Neural cell (in vitro differentiated cells): Measurements from ENCODE around the gene TANGO6. TPM values are rescaled to one million over a fixed set of nuclear protein-coding genes. Genes with fewer than 3 reads are reported as not detected.
A peak's percentile ranks its signal among the peaks of the same experiment; 100 is the strongest.

Experiments used
- H2AFZ ChIP-seq: fragments of 200-600, 300-800 bp; sonication (generic), shearing (Covaris generic); 2 replicates; pipeline ENCODE4 v1.6.0; 2014; ENCODE audit warnings: low read depth, mild to moderate bottlenecking, antibody characterized with exemption, low read length, moderate library complexity
- H3F3A ChIP-seq: fragments of 200-600 bp; shearing (Covaris generic); 2 replicates; pipeline ENCODE4 v1.6.1; 2016; ENCODE audit warnings: mild to moderate bottlenecking, moderate library complexity, mixed read lengths, antibody characterized with exemption, low read length; ENCODE audit not compliant: insufficient read depth, poor library complexity, severe bottlenecking
- H3K27ac ChIP-seq: fragments of 200-600, 300-800 bp; sonication (generic), shearing (Covaris generic); 2 replicates; pipeline ENCODE4 v1.5.1; 2014; ENCODE audit warnings: mild to moderate bottlenecking, low read length, moderate library complexity
- H3K27me3 ChIP-seq: fragments of 300-800, 200-600 bp; sonication (generic), shearing (Covaris generic); 2 replicates; pipeline ENCODE4 v1.6.0; 2014; ENCODE audit warnings: mild to moderate bottlenecking, low read depth, low read length, moderate library complexity; ENCODE audit not compliant: insufficient read depth
- H3K36me3 ChIP-seq: fragments of 300-800, 200-600 bp; sonication (generic), shearing (Covaris generic); 2 replicates; pipeline ENCODE4 v1.5.1; 2014; ENCODE audit warnings: mild to moderate bottlenecking, antibody characterized with exemption, low read length, moderate library complexity; ENCODE audit not compliant: insufficient read depth
- H3K4me2 ChIP-seq: fragments of 300-800, 200-600 bp; sonication (generic), shearing (Covaris generic); 2 replicates; pipeline ENCODE4 v1.6.0; 2014; ENCODE audit warnings: mild to moderate bottlenecking, low read length
- H3K4me3 ChIP-seq: fragments of 300-800, 200-600 bp; sonication (generic), shearing (Covaris generic); 2 replicates; pipeline ENCODE4 v1.5.1; 2014; ENCODE audit warnings: mild to moderate bottlenecking, low read length, moderate library complexity
- H3K79me2 ChIP-seq: fragments of 200-600 bp; shearing (Covaris generic); replicated peaks from 2 replicates; pipeline ENCODE4 v1.6.0; 2014; ENCODE audit warnings: mild to moderate bottlenecking, low read length, moderate library complexity; ENCODE audit not compliant: insufficient read depth
- H3K9ac ChIP-seq: fragments of 300-800, 200-600 bp; sonication (generic), shearing (Covaris generic); 2 replicates; pipeline ENCODE4 v1.6.1; 2016; ENCODE audit warnings: mild to moderate bottlenecking, low read length, mixed read lengths
- H3K9me2 ChIP-seq: fragments of 200-600 bp; shearing (Covaris generic); 2 replicates; pipeline ENCODE4 v1.6.1; 2016; ENCODE audit warnings: mild to moderate bottlenecking, low read length, mixed read lengths; ENCODE audit not compliant: insufficient read depth
- H3K9me3 ChIP-seq: fragments of 200-600, 300-800 bp; sonication (generic), shearing (Covaris generic); 2 replicates; pipeline ENCODE4 v1.6.1; 2016; ENCODE audit warnings: mild to moderate bottlenecking, mixed run types, low read length, moderate library complexity, mixed read lengths
- H4K20me1 ChIP-seq: fragments of 200-600 bp; shearing (Covaris generic); 2 replicates; pipeline ENCODE4 v1.6.1; 2016; ENCODE audit warnings: mild to moderate bottlenecking, mixed run types; ENCODE audit not compliant: insufficient read depth
- EP300 ChIP-seq: fragments of 450-650 bp; conservative IDR thresholded peaks from 2 replicates; pipeline ENCODE4 v1.6.1; 2014; ENCODE audit warnings: antibody characterized with exemption, mild to moderate bottlenecking, moderate library complexity; ENCODE audit not compliant: poor library complexity, severe bottlenecking
- EZH2 ChIP-seq: fragments of 200-600, 300-800 bp; shearing (Covaris generic), sonication (generic); IDR thresholded peaks from 2 replicates; pipeline ENCODE4 v1.6.1; 2014; ENCODE audit warnings: antibody characterized with exemption, low read length, borderline replicate concordance, mild to moderate bottlenecking; ENCODE audit not compliant: insufficient read depth, poor library complexity, severe bottlenecking
- MXI1 ChIP-seq: fragments of 450-650 bp; conservative IDR thresholded peaks from 2 replicates; pipeline ENCODE4 v1.6.1; 2014; ENCODE audit warnings: antibody characterized with exemption, mild to moderate bottlenecking; ENCODE audit not compliant: poor library complexity, severe bottlenecking
- POLR2AphosphoS5 ChIP-seq: IDR thresholded peaks from 2 replicates; pipeline ENCODE4 v1.6.1; 2012
- RAD21 ChIP-seq: fragments of 450-650 bp; conservative IDR thresholded peaks from 2 replicates; pipeline ENCODE4 v1.6.1; 2014; ENCODE audit warnings: antibody characterized with exemption, mild to moderate bottlenecking, moderate library complexity
- REST ChIP-seq: IDR thresholded peaks from 2 replicates; pipeline ENCODE4 v1.6.1; 2012; ENCODE audit warnings: borderline replicate concordance
- SMC3 ChIP-seq: fragments of 450-650 bp; conservative IDR thresholded peaks from 2 replicates; pipeline ENCODE4 v1.6.1; 2014; ENCODE audit warnings: antibody characterized with exemption, mild to moderate bottlenecking, moderate library complexity; ENCODE audit not compliant: poor library complexity
- TAF1 ChIP-seq: IDR thresholded peaks from 2 replicates; pipeline ENCODE4 v1.6.1; 2012; ENCODE audit warnings: low read depth
- polyA minus RNA-seq: library from RNA; depleted of rRNA, polyadenylated mRNA; stranded (reverse); fragments of >200 nt; gene quantifications from 2 replicates; pipeline ENCODE4 v1.2.3, GENCODE V29; 2014
- polyA plus RNA-seq: library from polyadenylated mRNA; depleted of rRNA; stranded (reverse); fragments of >200 nt; gene quantifications from 2 replicates; pipeline ENCODE4 v1.2.3, GENCODE V29; 2014
- TF ChIP-seq, protein P1 (sequence below): fragments of 450-650 bp; IDR thresholded peaks from 2 replicates; pipeline ENCODE4 v1.5.1; 2014; ENCODE audit warnings: antibody characterized with exemption, mild to moderate bottlenecking, moderate library complexity; ENCODE audit not compliant: poor library complexity, severe bottlenecking

TANGO6 gene
- 9.5 and 11.2 TPM in 2 replicates for polyA plus RNA-seq
- 48.3 and 56.5 TPM in 2 replicates for polyA minus RNA-seq

GRCh38 chr16:68843482-68844210 lies at the start of gene TANGO6:
Gene TANGO6, plus strand, starts transcription at chr16:68843531. Its CDS starts 87 bp downstream, at chr16:68843618.
- no peaks in the 10 kb centered on the region for H3K9me2 ChIP-seq

DNA sequence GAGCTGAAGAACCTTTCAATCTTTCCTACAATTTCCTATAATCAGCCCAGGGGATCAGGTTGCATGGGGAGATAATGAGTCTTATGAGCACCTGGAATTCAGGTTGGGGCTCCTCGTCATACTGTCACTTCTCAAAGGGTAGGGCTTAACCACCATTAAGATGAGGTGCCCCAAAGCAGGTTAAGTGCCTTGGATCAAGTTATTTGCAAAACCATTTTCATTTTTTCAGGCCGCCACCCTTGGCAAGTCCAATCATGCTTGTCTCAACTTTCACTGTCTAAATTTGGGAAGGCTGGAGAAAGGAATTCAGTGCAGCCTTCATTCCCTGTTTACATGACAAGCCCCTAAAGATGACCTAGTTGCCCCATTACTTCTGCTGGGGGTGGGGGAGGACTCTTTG lies 44.9 kb upstream of the TANGO6 start:
- Histone ChIP-seq H3K9me3 (no peaks in the 10 kb centered on the region), H4K20me1 (no peaks in the 10 kb centered on the region), H3F3A (no peaks in the 10 kb centered on the region), H3K36me3 (no peaks in the 10 kb centered on the region), H3K9me2 (no peaks in the 10 kb centered on the region), H3K9ac (no peak overlapping the region), H3K4me3 (no peak overlapping the region), H3K27me3 (no peaks in the 10 kb centered on the region), H2AFZ (no peak overlapping the region), H3K4me2 (no peak overlapping the region), H3K79me2 (no peaks in the 10 kb centered on the region), H3K27ac (no peak overlapping the region)
- TF ChIP-seq EP300: no peak
- no peak for TF ChIP-seq REST
- no peak for TF ChIP-seq RAD21
- TF ChIP-seq, protein P1, sequence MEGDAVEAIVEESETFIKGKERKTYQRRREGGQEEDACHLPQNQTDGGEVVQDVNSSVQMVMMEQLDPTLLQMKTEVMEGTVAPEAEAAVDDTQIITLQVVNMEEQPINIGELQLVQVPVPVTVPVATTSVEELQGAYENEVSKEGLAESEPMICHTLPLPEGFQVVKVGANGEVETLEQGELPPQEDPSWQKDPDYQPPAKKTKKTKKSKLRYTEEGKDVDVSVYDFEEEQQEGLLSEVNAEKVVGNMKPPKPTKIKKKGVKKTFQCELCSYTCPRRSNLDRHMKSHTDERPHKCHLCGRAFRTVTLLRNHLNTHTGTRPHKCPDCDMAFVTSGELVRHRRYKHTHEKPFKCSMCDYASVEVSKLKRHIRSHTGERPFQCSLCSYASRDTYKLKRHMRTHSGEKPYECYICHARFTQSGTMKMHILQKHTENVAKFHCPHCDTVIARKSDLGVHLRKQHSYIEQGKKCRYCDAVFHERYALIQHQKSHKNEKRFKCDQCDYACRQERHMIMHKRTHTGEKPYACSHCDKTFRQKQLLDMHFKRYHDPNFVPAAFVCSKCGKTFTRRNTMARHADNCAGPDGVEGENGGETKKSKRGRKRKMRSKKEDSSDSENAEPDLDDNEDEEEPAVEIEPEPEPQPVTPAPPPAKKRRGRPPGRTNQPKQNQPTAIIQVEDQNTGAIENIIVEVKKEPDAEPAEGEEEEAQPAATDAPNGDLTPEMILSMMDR: no peak
- TF ChIP-seq SMC3: no peak

More at GRCh38 chr16:68843482-68844210, at the start of gene TANGO6:
- peak within 1 kb of the TSS; percentile 92 for H3K27ac ChIP-seq
- H2AFZ ChIP-seq: peak within 1 kb of the TSS; percentile 98
- no peaks in the 10 kb centered on the region for H3F3A ChIP-seq
- no peaks in the 10 kb centered on the region for H3K79me2 ChIP-seq
- H3K36me3 ChIP-seq: no peaks in the 10 kb centered on the region
- H4K20me1 ChIP-seq: no peaks in the 10 kb centered on the region
- no peaks in the 10 kb centered on the region for H3K9me3 ChIP-seq
- H3K9ac ChIP-seq: peak within 1 kb of the TSS; percentile 95
- H3K4me2 ChIP-seq: peak within 1 kb of the TSS; percentile 72
- TF ChIP-seq, protein P1: peak; percentile 75
- TF ChIP-seq REST: peak; percentile 87
- TF ChIP-seq POLR2AphosphoS5: peak; percentile 97
- peak; percentile 91 for TF ChIP-seq MXI1
- TF ChIP-seq EP300: peak; percentile 56
- TF ChIP-seq RAD21: no peak
- peak; percentile 69 for TF ChIP-seq SMC3
- TF ChIP-seq EZH2: no peak
- TF ChIP-seq TAF1: peak; percentile 94
- H3K27me3 ChIP-seq: no peaks in the 10 kb centered on the region
- peak within 1 kb of the TSS; percentile 82 for H3K4me3 ChIP-seq
